ENCODE data around the gene EIF4G1.

The EIF4G1 gene

GRCh38 chr3:184306341-184306972 is 7.9 kb upstream of the EIF4G1 start:
- no peak for DNase-seq

GRCh38 chr3:184307915-184308314 is 6.5 kb upstream of the EIF4G1 start:
- no peak for DNase-seq

- no peak for DNase-seq
Measured at GRCh38 chr3:184308744-184309143, 5.7 kb upstream of the EIF4G1 start.

GRCh38 chr3:184311633-184312032 is 2.8 kb upstream of the EIF4G1 start:
- DNase-seq, result no peak

GRCh38 chr3:184314700-184315542 is 515 bp downstream of the EIF4G1 start:
- peak; percentile 82 for DNase-seq

GRCh38 chr3:184315543-184315867 is 1.1 kb downstream of the EIF4G1 start:
- peak; percentile 70 for DNase-seq

GRCh38 chr3:184315871-184316661 is 1.7 kb downstream of the EIF4G1 start:
- peak; percentile 70 for DNase-seq

- no peak for DNase-seq
Measured at GRCh38 chr3:184316792-184317191, 2.4 kb downstream of the EIF4G1 start.

- no peak for DNase-seq
Measured at GRCh38 chr3:184317201-184317600, 2.8 kb downstream of the EIF4G1 start.

GRCh38 chr3:184320104-184320445 is 5.7 kb downstream of the EIF4G1 start:
- DNase-seq, result peak; percentile 55

- no peak for DNase-seq
Measured at GRCh38 chr3:184321666-184322065, 7.3 kb downstream of the EIF4G1 start.

- no peak for DNase-seq
Measured at GRCh38 chr3:184322731-184323487, 8.5 kb downstream of the EIF4G1 start.

GRCh38 chr3:184323696-184324095 is 9.3 kb downstream of the EIF4G1 start:
- no peak for DNase-seq

GRCh38 chr3:184325269-184325668 is 10.9 kb downstream of the EIF4G1 start:
- DNase-seq, result no peak

GRCh38 chr3:184325715-184326369 is 11.4 kb downstream of the EIF4G1 start:
- DNase-seq, result no peak

- no peak for DNase-seq
Measured at GRCh38 chr3:184327171-184327570, 12.8 kb downstream of the EIF4G1 start.

- DNase-seq, result no peak
Measured at GRCh38 chr3:184328516-184328915, 14.1 kb downstream of the EIF4G1 start.

- DNase-seq, result no peak
Measured at GRCh38 chr3:184332370-184333090, 18.1 kb downstream of the EIF4G1 start.

GRCh38 chr3:184333190-184333589 is 18.8 kb downstream of the EIF4G1 start:
- DNase-seq, result no peak

- DNase-seq, result no peak
Measured at GRCh38 chr3:184333700-184334099, 19.3 kb downstream of the EIF4G1 start.

- peak; percentile 41 for DNase-seq
Measured at GRCh38 chr3:184334470-184335158, 20.2 kb downstream of the EIF4G1 start.

All from NCI-H69 (cell line).